Liver (tissue), 9 donors: Measurements from ENCODE around the gene CCDC9B. TPM values are rescaled to one million over a fixed set of nuclear protein-coding genes. Genes with fewer than 3 reads are reported as not detected.

Experiments used
- DNase-seq: peaks from one replicate; pipeline ENCODE4 v3.0.0-alpha.2; 2017; ENCODE audit warnings: low spot score
- H3K27ac ChIP-seq, 2 donors: one replicate each; pipeline ENCODE4 v1.7.0; 2013; ENCODE audit warnings: inconsistent platforms in 2 of 2, low read length in 2 of 2, control low read depth in 1 of 2, low read depth in 1 of 2, mild to moderate bottlenecking in 1 of 2
- H3K27me3 ChIP-seq, 4 donors: one replicate each; pipeline versions ENCODE4 v1.6.1 to v1.7.0; 2013; ENCODE audit warnings: low read length in 3 of 4, inconsistent platforms in 1 of 4, mild to moderate bottlenecking in 1 of 4, moderate library complexity in 1 of 4; ENCODE audit not compliant: control insufficient read depth in 4 of 4, insufficient read depth in 4 of 4
- H3K36me3 ChIP-seq, 4 donors: one replicate each; pipeline versions ENCODE4 v1.6.1 to v1.7.0; 2013; ENCODE audit warnings: low read length in 3 of 4, mild to moderate bottlenecking in 3 of 4, low read depth in 1 of 4, moderate library complexity in 1 of 4; ENCODE audit not compliant: control insufficient read depth in 4 of 4, insufficient read depth in 3 of 4
- H3K4me1 ChIP-seq, 4 donors: one replicate each; pipeline versions ENCODE4 v1.6.1 to v1.7.0; 2013; ENCODE audit warnings: low read length in 3 of 4, mild to moderate bottlenecking in 3 of 4, moderate library complexity in 1 of 4; ENCODE audit not compliant: control insufficient read depth in 4 of 4, insufficient read depth in 4 of 4
- H3K4me3 ChIP-seq, 3 donors: one replicate each; pipeline versions ENCODE4 v1.6.1 to v1.7.0; 2013; ENCODE audit warnings: low read length in 3 of 3, control low read depth in 1 of 3, low read depth in 1 of 3, mild to moderate bottlenecking in 1 of 3
- H3K9ac ChIP-seq, 2 donors: one replicate each; pipeline ENCODE4 v1.7.0; 2013; ENCODE audit warnings: low read length in 2 of 2, mild to moderate bottlenecking in 2 of 2, moderate library complexity in 2 of 2, control low read depth in 1 of 2, low read depth in 1 of 2
- H3K9me3 ChIP-seq, 4 donors: one replicate each; pipeline versions ENCODE4 v1.6.1 to v1.7.0; 2013; ENCODE audit warnings: low read length in 3 of 4; ENCODE audit not compliant: control insufficient read depth in 4 of 4
- CTCF ChIP-seq: fragments of 150-350 bp; IDR thresholded peaks from 2 replicates; pipeline ENCODE4 v1.5.1; 2017; ENCODE audit warnings: improper control_type of control experiment, low read depth, low read length; ENCODE audit not compliant: missing input control
- EGR1 ChIP-seq, 2 donors: IDR thresholded peaks; 2 replicates each; pipeline ENCODE4 v1.6.1; 2016 to 2018; ENCODE audit warnings: antibody characterized with exemption in 2 of 2, low read depth in 2 of 2
- FOXA2 ChIP-seq: IDR thresholded peaks from 2 replicates; pipeline ENCODE4 v1.6.1; 2016; ENCODE audit warnings: antibody characterized with exemption
- GABPA ChIP-seq, 2 donors: IDR thresholded peaks in 1 of 2; conservative IDR thresholded peaks in 1 of 2; 2 replicates each; pipeline ENCODE4 v1.6.1; 2016; ENCODE audit warnings: antibody characterized with exemption in 2 of 2, mild to moderate bottlenecking in 1 of 2, moderate library complexity in 1 of 2
- HNF4A ChIP-seq, 2 donors: conservative IDR thresholded peaks; 2 replicates each; pipeline ENCODE4 v1.6.1; 2016; ENCODE audit warnings: antibody characterized with exemption in 2 of 2, mild to moderate bottlenecking in 2 of 2
- HNF4G ChIP-seq: IDR thresholded peaks from 2 replicates; pipeline ENCODE4 v1.6.1; 2016; ENCODE audit warnings: antibody characterized with exemption
- MAX ChIP-seq: IDR thresholded peaks from 2 replicates; pipeline ENCODE4 v1.6.1; 2016; ENCODE audit warnings: antibody characterized with exemption
- NR2F2 ChIP-seq: IDR thresholded peaks from 2 replicates; pipeline ENCODE4 v1.6.1; 2016; ENCODE audit warnings: antibody characterized with exemption
- RAD21 ChIP-seq, 2 donors: IDR thresholded peaks; 2 replicates each; pipeline ENCODE4 v1.6.1; 2016; ENCODE audit warnings: antibody characterized with exemption in 2 of 2, mild to moderate bottlenecking in 2 of 2
- REST ChIP-seq: IDR thresholded peaks from 2 replicates; pipeline ENCODE4 v1.6.1; 2016; ENCODE audit warnings: antibody characterized with exemption, mild to moderate bottlenecking
- RXRA ChIP-seq, 2 donors: IDR thresholded peaks; 2 replicates each; pipeline ENCODE4 v1.6.1; 2017 to 2018; ENCODE audit warnings: antibody characterized with exemption in 2 of 2, mild to moderate bottlenecking in 1 of 2
- SP1 ChIP-seq: IDR thresholded peaks from 2 replicates; pipeline ENCODE4 v1.6.1; 2018; ENCODE audit warnings: antibody characterized with exemption, mild to moderate bottlenecking
- TAF1 ChIP-seq: conservative IDR thresholded peaks from 2 replicates; pipeline ENCODE4 v1.6.1; 2016; ENCODE audit warnings: antibody characterized with exemption, mild to moderate bottlenecking
- YY1 ChIP-seq: IDR thresholded peaks from 2 replicates; pipeline ENCODE4 v1.6.1; 2016; ENCODE audit warnings: antibody characterized with exemption, mild to moderate bottlenecking
- WGBS: extraction: QIAGEN DNeasy Blood & Tissue Kit; methylation state at CpG from one replicate; pipeline ENCODE4 v1.1.7; 2013; 5-methylcytosine and 5-hydroxymethylcytosine counted together
- polyA plus RNA-seq, 2 donors: library from polyadenylated mRNA; stranded (reverse) in 1 of 2; unstranded in 1 of 2; fragments of 200-250 nt in 1 of 2; fragments of >200 nt in 1 of 2; fragmentation: Nextera tagmentation in 1 of 2; extraction: Ambion mirVana in 1 of 2; gene quantifications; one replicate each; pipeline versions ENCODE4 v1.2.1 to v1.2.3, GENCODE V29; 2013 to 2015
- total RNA-seq, 2 donors: library from RNA; depleted of rRNA; stranded (reverse); fragments of >200 nt; gene quantifications; one replicate each; pipeline ENCODE4 v1.2.3, GENCODE V29; 2014
- donor health status: healthy.
- donor health status: healthy.
- donor health status: healthy.
- donor health status: healthy.
- donor health status: healthy.

CCDC9B gene
- total and polyA plus RNA-seq, 4 donors, result 0.43 to 4.4 (median 0.73) TPM

- Histone ChIP-seq H3K9ac (no peak overlapping the region), H3K9me3 (no peaks in the 10 kb centered on the region), H3K27ac (peak overlapping the region; percentile 42 to 72), H3K4me3 (peak overlapping the region in 1 of 3 donors; percentile 36), H3K36me3 (no peaks in the 10 kb centered on the region), H3K4me1 (peaks cover 6 to 24% (median 13%) of the 10 kb centered on the region in 4 donors), H3K27me3 (no peaks in the 10 kb centered on the region)
- peak; percentile 71 for DNase-seq
- TF ChIP-seq NR2F2 (no peak), REST (no peak), EGR1 (IDR thresholded peaks at IDR 0.05; ENCODE audit: low read depth in 2 of 2) (no peak), FOXA2 (no peak), TAF1 (no peak), RAD21 (IDR thresholded peaks at IDR 0.05) (peak; percentile 67 to 81), MAX (no peak), GABPA (IDR thresholded peaks at IDR 0.05 in 1 of 2, conservative IDR thresholded peaks at IDR 0.05 in 1 of 2) (no peak), RXRA (IDR thresholded peaks at IDR 0.05) (no peak), CTCF (peak; percentile 81), HNF4A (conservative IDR thresholded peaks at IDR 0.05) (no peak), YY1 (no peak), SP1 (peak; percentile 29)
- WGBS, result 14% methylated on average over 91 of the region's 91 CpGs
Measured at GRCh38 chr15:40367686-40368611, 27.2 kb upstream of the CCDC9B start.

GRCh38 chr15:40367371-40367685, 26.6 kb upstream of the CCDC9B start:
- WGBS, result 80% methylated on average over 5 of the region's 5 CpGs
- DNase-seq, result no peak
- Histone ChIP-seq H3K36me3 (no peaks in the 10 kb centered on the region), H3K4me1 (peaks cover 6 to 24% (median 13%) of the 10 kb centered on the region in 4 donors), H3K9me3 (no peaks in the 10 kb centered on the region), H3K9ac (no peak overlapping the region), H3K4me3 (peak overlapping the region in 1 of 3 donors; percentile 36), H3K27ac (peak overlapping the region; percentile 42 to 72), H3K27me3 (no peaks in the 10 kb centered on the region)
- no peak for TF ChIP-seq HNF4G
- TF ChIP-seq SP1, result no peak
- TF ChIP-seq MAX, result no peak
- no peak for TF ChIP-seq GABPA (IDR thresholded peaks at IDR 0.05 in 1 of 2, conservative IDR thresholded peaks at IDR 0.05 in 1 of 2)
- TF ChIP-seq TAF1, result no peak
- no peak for TF ChIP-seq YY1
- TF ChIP-seq NR2F2, result no peak
